HepG2 (cell line): ENCODE measurements around the gene SLC16A4. TPM values are rescaled to one million over a fixed set of nuclear protein-coding genes. Genes with fewer than 3 reads are reported as not detected.
"Not testable (repeated sequence)": the region's sequence is repeated elsewhere in the genome, so short reads cannot be mapped to it uniquely, and the experiment has no call there.

Experiments
- ATAC-seq: fragments of 200-7000 bp; cut with Tn5 transposase; 3 replicates; pipeline ENCODE4 v1.9.1; 2020; ENCODE audit warnings: mild to moderate bottlenecking, moderate library complexity
- BruUV-seq: library from RNA; stranded (reverse); fragments of 400-500 nt; replicated peaks from 2 replicates; lab custom pipeline; 2021; lab: Mats Ljungman, UMichigan
- CTCF ChIA-PET: fragments of 300-600 bp; formaldehyde crosslinking; extraction: SDS; loops from one replicate; lab custom pipeline; 2021; ENCODE audit warnings: low total read pairs, inconsistent platforms, low intra/inter-chr PET ratio; lab: Yijun Ruan, JAX
- POLR2A ChIA-PET: fragments of 350-600 bp; sonication (Branson Sonifier 250); formaldehyde crosslinking; loops from one replicate; lab custom pipeline; 2020; ENCODE audit warnings: antibody characterized with exemption, inconsistent platforms; lab: Yijun Ruan, JAX
- DNase-seq: peaks from one replicate; pipeline ENCODE4 v3.0.0-alpha.2; 2015; ENCODE audit warnings: low spot score
- FAIRE-seq: peaks from 3 replicates; lab custom pipeline; 2011; peaks lifted over from hg19 to GRCh38; lab: Jason Lieb, UNC
- H2AFZ ChIP-seq: one replicate; pipeline ENCODE4 v1.6.1; 2011; ENCODE audit warnings: low read length, inconsistent platforms
- H3K27ac ChIP-seq: fragments of 300-600 bp; 3 replicates; pipeline ENCODE4 v1.8.0; 2011; ENCODE audit warnings: mixed run types, mild to moderate bottlenecking, mixed read lengths, low read length, inconsistent platforms; ENCODE audit not compliant: insufficient read depth; ENCODE audit errors: extremely low read length
- H3K27me3 ChIP-seq, 2 experiments: fragments of 200-600 bp in 1 of 2; 2 replicates in 1 of 2; 3 replicates in 1 of 2; pipeline versions ENCODE4 v1.6.0 to v1.8.0; 2011; ENCODE audit warnings: low read length in 2 of 2, mild to moderate bottlenecking in 2 of 2, moderate library complexity in 2 of 2, inconsistent platforms in 1 of 2; ENCODE audit not compliant: insufficient read depth in 2 of 2, control insufficient read depth in 1 of 2
- H3K36me3 ChIP-seq, 2 experiments: fragments of 200-600 bp in 1 of 2; replicated peaks in 1 of 2; 2 replicates in 1 of 2; 3 replicates in 1 of 2; pipeline versions ENCODE4 v1.5.1 to v1.8.0; 2011; ENCODE audit warnings: low read length in 2 of 2, inconsistent platforms in 1 of 2; ENCODE audit not compliant: insufficient read depth in 2 of 2, control insufficient read depth in 1 of 2
- H3K4me1 ChIP-seq: 2 replicates; pipeline ENCODE4 v1.5.1; 2012; ENCODE audit warnings: low read length, inconsistent platforms; ENCODE audit not compliant: insufficient read depth
- H3K4me2 ChIP-seq: 2 replicates; pipeline ENCODE4 v1.6.0; 2011; ENCODE audit warnings: low read depth, low read length, inconsistent platforms
- H3K4me3 ChIP-seq, 3 experiments: fragments of 200-600 bp in 1 of 3; sonication (generic), shearing (Covaris generic) in 1 of 3; replicated peaks in 1 of 3; 2 replicates each; pipeline ENCODE4 v1.5.1; 2011 to 2016; ENCODE audit warnings: low read length in 3 of 3, inconsistent platforms in 2 of 3, low read depth in 2 of 3, mild to moderate bottlenecking in 2 of 3, control low read depth in 1 of 3, mixed read lengths in 1 of 3; ENCODE audit not compliant: insufficient read depth in 1 of 3
- H3K79me2 ChIP-seq: one replicate; pipeline ENCODE4 v1.6.1; 2011; ENCODE audit warnings: low read length, inconsistent platforms; ENCODE audit not compliant: insufficient read depth
- H3K9ac ChIP-seq: 2 replicates; pipeline ENCODE4 v1.6.0; 2011; ENCODE audit warnings: mild to moderate bottlenecking, low read depth, low read length, inconsistent platforms; ENCODE audit not compliant: insufficient read depth
- H3K9me3 ChIP-seq: 2 replicates; pipeline ENCODE4 v1.5.1; 2012; ENCODE audit warnings: mild to moderate bottlenecking, low read length
- H4K20me1 ChIP-seq: 2 replicates; pipeline ENCODE4 v1.6.0; 2011; ENCODE audit warnings: inconsistent platforms, mild to moderate bottlenecking, low read length, moderate library complexity; ENCODE audit not compliant: insufficient read depth
- AKAP8 ChIP-seq: sonication (generic); formaldehyde crosslinking; IDR thresholded peaks from 2 replicates; pipeline ENCODE4 v1.5.1; 2020; ENCODE audit warnings: mild to moderate bottlenecking, missing genetic modification reagents
- CENPT ChIP-seq: sonication (generic); formaldehyde crosslinking; IDR thresholded peaks from 2 replicates; pipeline ENCODE4 v1.8.0; 2022; ENCODE audit warnings: low read depth, mild to moderate bottlenecking, moderate library complexity, missing genetic modification reagents
- GATAD2A ChIP-seq: IDR thresholded peaks from 2 replicates; pipeline ENCODE4 v1.6.1; 2016
- KLF15 ChIP-seq: sonication (generic); formaldehyde crosslinking; IDR thresholded peaks from 2 replicates; pipeline ENCODE4 v1.8.1; 2023; ENCODE audit warnings: borderline replicate concordance, mild to moderate bottlenecking, inconsistent platforms, missing genetic modification reagents, mixed read lengths
- RARG ChIP-seq: sonication (generic); formaldehyde crosslinking; IDR thresholded peaks from 2 replicates; pipeline ENCODE4 v1.4.0; 2020; ENCODE audit warnings: low read depth, mild to moderate bottlenecking, missing genetic modification reagents
- RFX5 ChIP-seq: IDR thresholded peaks from 2 replicates; pipeline ENCODE4 v1.6.1; 2011; ENCODE audit warnings: low read depth, low read length, improper control_type of control experiment
- SAFB2 ChIP-seq: sonication (generic); formaldehyde crosslinking; IDR thresholded peaks from 2 replicates; pipeline ENCODE4 v1.5.1; 2020; ENCODE audit warnings: missing genetic modification reagents, low read depth, mild to moderate bottlenecking, borderline replicate concordance
- TCF7 ChIP-seq: sonication (generic); IDR thresholded peaks from 2 replicates; pipeline ENCODE4 v1.6.1; 2016; ENCODE audit warnings: antibody characterized with exemption, low read depth
- ZBTB26 ChIP-seq: IDR thresholded peaks from 2 replicates; pipeline ENCODE4 v1.6.1; 2016; ENCODE audit warnings: missing compliant biosample characterization, missing genetic modification reagents, borderline replicate concordance
- ZNF335 ChIP-seq: sonication (generic); formaldehyde crosslinking; IDR thresholded peaks from 2 replicates; pipeline ENCODE4 v1.4.0; 2020; ENCODE audit warnings: missing genetic modification reagents
- WGBS: methylation state at CpG from one replicate; pipeline ENCODE4 v1.1.6; 2017; ENCODE audit warnings: low lambda C conversion rate; 5-methylcytosine and 5-hydroxymethylcytosine counted together
- in situ Hi-C: cut with HindIII; loops from 2 replicates; pipeline ENCODE4 v1.10.0; 2017; ENCODE audit warnings: low pct_unique_long_range_greater_than_20kb; ENCODE audit not compliant: extremely low pct_ligation_motif_present
- intact Hi-C: fragments of 100-400 bp; cut with micrococcal nuclease; formaldehyde crosslinking; loops from one replicate; pipeline ENCODE4 v1.10.0; 2022; ENCODE audit not compliant: unreplicated experiment
- polyA plus RNA-seq, 8 experiments: library from polyadenylated mRNA; depleted of rRNA in 3 of 8; stranded (reverse) in 7 of 8; unstranded in 1 of 8; fragments of >200 nt; fragmentation: Illumina TruSeq in 4 of 8; extraction: Trizol in 4 of 8; gene quantifications; 2 replicates each; pipeline versions ENCODE4 v1.2.1 to v1.2.3, GENCODE V29; 2011 to 2016; ENCODE audit warnings: low read depth in 4 of 8, missing spikeins in 1 of 8, mixed read lengths in 1 of 8; ENCODE audit not compliant: insufficient read depth in 1 of 8
- total RNA-seq, 5 experiments: library from RNA; depleted of rRNA; stranded (reverse); fragments of >200 nt; fragmentation: Illumina TruSeq; extraction: Trizol; gene quantifications; 2 replicates each; pipeline ENCODE4 v1.2.3, GENCODE V29; 2016; ENCODE audit warnings: low read depth in 1 of 5
- TF ChIP-seq, protein P1 (sequence below): sonication (generic); formaldehyde crosslinking; IDR thresholded peaks from 2 replicates; pipeline ENCODE4 v1.8.0; 2023; ENCODE audit warnings: mild to moderate bottlenecking, missing genetic modification reagents
- TF ChIP-seq, protein P2 (sequence below): sonication (generic); formaldehyde crosslinking; conservative IDR thresholded peaks from 2 replicates; pipeline ENCODE4 v1.4.0; 2020; ENCODE audit warnings: missing genetic modification reagents

SLC16A4 gene
- total and polyA plus RNA-seq, 2 of the 13 experiments (the other 11 are each of a cell fraction or from before 2014, with no cell fraction given), result 1.1 to 1.5 TPM

GRCh38 chr1:110418729-110419128 is 27.9 kb upstream of the SLC16A4 start:
- intact Hi-C loops (no loop called here), in situ Hi-C loops (no loop called here)
- BruUV-seq, result no TSS peak
- POLR2A ChIA-PET, result no interaction called here
- Histone ChIP-seq H3K4me2 (no peak overlapping the region), H3K27me3 (no peaks in the 10 kb centered on the region), H2AFZ (no peak overlapping the region), H3K4me1 (no peaks in the 10 kb centered on the region), H3K27ac (no peak overlapping the region), H3K4me3 (no peak overlapping the region), H3K79me2 (no peaks in the 10 kb centered on the region), H3K9me3 (no peaks in the 10 kb centered on the region), H3K9ac (no peak overlapping the region), H3K36me3 (no peaks in the 10 kb centered on the region), H4K20me1 (no peaks in the 10 kb centered on the region)
- WGBS, result 78% methylated on average over 1 of the region's 1 CpG
- FAIRE-seq (no peak), DNase-seq (no peak), ATAC-seq (no peak)
- CTCF ChIA-PET, result no interaction called here
- TF ChIP-seq KLF15 (no peak), AKAP8 (CRISPR knock-in tag) (no peak), GATAD2A (CRISPR knock-in tag) (no peak), TCF7 (no peak), RFX5 (no peak), ZNF335 (CRISPR knock-in tag) (no peak), ZBTB26 (CRISPR knock-in tag) (no peak), RARG (no peak), SAFB2 (no peak), CENPT (no peak)
- TF ChIP-seq, protein P1, sequence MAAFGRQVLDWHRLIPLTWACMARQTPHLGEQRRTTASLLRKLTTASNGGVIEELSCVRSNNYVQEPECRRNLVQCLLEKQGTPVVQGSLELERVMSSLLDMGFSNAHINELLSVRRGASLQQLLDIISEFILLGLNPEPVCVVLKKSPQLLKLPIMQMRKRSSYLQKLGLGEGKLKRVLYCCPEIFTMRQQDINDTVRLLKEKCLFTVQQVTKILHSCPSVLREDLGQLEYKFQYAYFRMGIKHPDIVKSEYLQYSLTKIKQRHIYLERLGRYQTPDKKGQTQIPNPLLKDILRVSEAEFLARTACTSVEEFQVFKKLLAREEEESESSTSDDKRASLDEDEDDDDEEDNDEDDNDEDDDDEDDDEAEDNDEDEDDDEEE (CRISPR knock-in tag), result no peak
- TF ChIP-seq, protein P2, sequence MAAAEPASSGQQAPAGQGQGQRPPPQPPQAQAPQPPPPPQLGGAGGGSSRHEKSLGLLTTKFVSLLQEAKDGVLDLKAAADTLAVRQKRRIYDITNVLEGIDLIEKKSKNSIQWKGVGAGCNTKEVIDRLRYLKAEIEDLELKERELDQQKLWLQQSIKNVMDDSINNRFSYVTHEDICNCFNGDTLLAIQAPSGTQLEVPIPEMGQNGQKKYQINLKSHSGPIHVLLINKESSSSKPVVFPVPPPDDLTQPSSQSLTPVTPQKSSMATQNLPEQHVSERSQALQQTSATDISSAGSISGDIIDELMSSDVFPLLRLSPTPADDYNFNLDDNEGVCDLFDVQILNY (CRISPR knock-in tag), result no peak

DNA sequence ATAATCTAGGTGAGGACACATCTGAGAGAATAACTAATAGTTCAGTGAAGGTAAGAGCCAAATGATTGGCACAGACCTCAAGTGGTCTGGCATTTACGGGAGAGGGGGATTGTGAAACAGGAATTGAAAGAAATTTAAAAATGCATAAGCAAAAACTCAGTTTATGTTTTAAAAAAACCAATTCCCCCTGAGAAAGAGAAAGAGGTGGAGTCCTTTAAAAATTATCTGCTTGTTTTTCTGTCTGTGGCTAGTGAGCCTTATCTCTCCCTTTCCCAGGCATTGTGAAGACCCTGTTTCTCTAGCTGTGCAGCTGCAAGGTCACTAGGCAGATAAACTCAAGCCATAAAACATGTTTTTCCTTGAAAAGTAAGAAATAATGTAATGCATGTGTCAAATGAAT is 22.2 kb upstream of the SLC16A4 start:
- ATAC-seq, H2AFZ ChIP-seq, H3K79me2 ChIP-seq, intact Hi-C loops, H3K9ac ChIP-seq, BruUV-seq, H3K36me3 ChIP-seq, H3K27me3 ChIP-seq, H3K4me2 ChIP-seq, H4K20me1 ChIP-seq, FAIRE-seq, DNase-seq, H3K4me3 ChIP-seq, H3K9me3 ChIP-seq, H3K27ac ChIP-seq, POLR2A ChIA-PET: not testable (repeated sequence)
- in situ Hi-C loops, result loop anchor here (5.0 kb wide), 1 partner anchor 49 kb away; no protein-coding TSS in a partner anchor
- WGBS, result 96% methylated on average over 1 of the region's 1 CpG
- H3K4me1 ChIP-seq, result peaks cover 12% of the 10 kb centered on the region
- CTCF ChIA-PET, result interaction anchor here (1.0 to 2.1 kb wide), 5 partner anchors 41 to 210 kb away, joined by 4 to 28 read pairs (median 5); no protein-coding TSS in a partner anchor
